Endothelial cell of umbilical vein (primary cell): ENCODE measurements around the gene SLC51B. TPM values are rescaled to one million over a fixed set of nuclear protein-coding genes. Genes with fewer than 3 reads are reported as not detected.

Experiments
- BruUV-seq: library from RNA; stranded (reverse); fragments of 400-500 nt; replicated peaks from 2 replicates; lab custom pipeline; 2021; lab: Mats Ljungman, UMichigan
- CTCF ChIA-PET: fragments of 300-600, 350-600 bp; sonication (Branson Sonifier 250); formaldehyde crosslinking; loops from one replicate; lab custom pipeline; 2021; ENCODE audit warnings: antibody characterized with exemption, inconsistent platforms; lab: Charles Lee
- POLR2A ChIA-PET: fragments of 300-600, 350-600 bp; sonication (Branson Sonifier 250); formaldehyde crosslinking; loops from one replicate; lab custom pipeline; 2021; ENCODE audit warnings: antibody characterized with exemption, inconsistent platforms; lab: Charles Lee
- DNase-seq: peaks from one replicate; pipeline ENCODE4 v3.0.0-alpha.2; 2011; ENCODE audit warnings: low read depth, low spot score
- FAIRE-seq: peaks from 2 replicates; lab custom pipeline; 2011; peaks lifted over from hg19 to GRCh38; lab: Jason Lieb, UNC
- H2AFZ ChIP-seq: 2 replicates; pipeline ENCODE4 v1.6.0; 2012; ENCODE audit warnings: low read depth, low read length, control low read depth, inconsistent platforms
- H3K27ac ChIP-seq: 2 replicates; pipeline ENCODE4 v1.5.1; 2011; ENCODE audit warnings: low read depth, mild to moderate bottlenecking, control low read depth, low read length, moderate library complexity; ENCODE audit not compliant: insufficient read depth
- H3K27me3 ChIP-seq, 2 experiments: 2 replicates each; pipeline versions ENCODE4 v1.6.0 to v1.6.1; 2011; ENCODE audit warnings: low read length in 2 of 2, mixed read lengths in 1 of 2; ENCODE audit not compliant: control insufficient read depth in 2 of 2, insufficient read depth in 2 of 2
- H3K36me3 ChIP-seq, 2 experiments: 2 replicates in 1 of 2; 3 replicates in 1 of 2; pipeline ENCODE4 v1.5.1; 2011; ENCODE audit warnings: low read length in 2 of 2, mild to moderate bottlenecking in 1 of 2, moderate library complexity in 1 of 2; ENCODE audit not compliant: control insufficient read depth in 2 of 2, insufficient read depth in 2 of 2; ENCODE audit errors: extremely low read depth in 1 of 2
- H3K4me1 ChIP-seq: 3 replicates; pipeline ENCODE4 v1.5.1; 2011; ENCODE audit warnings: mild to moderate bottlenecking, low read length; ENCODE audit not compliant: control insufficient read depth, insufficient read depth; ENCODE audit errors: extremely low read depth
- H3K4me2 ChIP-seq: 2 replicates; pipeline ENCODE4 v1.6.1; 2011; ENCODE audit warnings: low read length, control low read depth, mixed read lengths; ENCODE audit not compliant: insufficient read depth
- H3K4me3 ChIP-seq, 3 experiments: fragments of 200-600 bp in 1 of 3; sonication (generic), shearing (Covaris generic) in 1 of 3; replicated peaks in 1 of 3; 2 replicates each; pipeline ENCODE4 v1.5.1; 2011 to 2016; ENCODE audit warnings: control low read depth in 3 of 3, low read length in 3 of 3, mild to moderate bottlenecking in 2 of 3, inconsistent platforms in 1 of 3, low read depth in 1 of 3, moderate library complexity in 1 of 3; ENCODE audit not compliant: insufficient read depth in 1 of 3
- H3K79me2 ChIP-seq: 2 replicates; pipeline ENCODE4 v1.6.0; 2012; ENCODE audit warnings: low read length, inconsistent platforms; ENCODE audit not compliant: control insufficient read depth, insufficient read depth
- H3K9ac ChIP-seq: replicated peaks from 2 replicates; pipeline ENCODE3; 2011; ENCODE audit warnings: low read length, control low read depth; ENCODE audit not compliant: insufficient read depth; ENCODE audit errors: extremely low read depth
- H3K9me1 ChIP-seq: replicated peaks from 3 replicates; pipeline ENCODE4 v1.6.0; 2011; ENCODE audit warnings: mild to moderate bottlenecking, low read length; ENCODE audit not compliant: control insufficient read depth, insufficient read depth; ENCODE audit errors: extremely low read depth
- H3K9me3 ChIP-seq: replicated peaks from 2 replicates; pipeline ENCODE4 v1.5.1; 2012; ENCODE audit warnings: low read length, inconsistent platforms; ENCODE audit not compliant: control insufficient read depth, insufficient read depth
- H4K20me1 ChIP-seq: replicated peaks from 2 replicates; pipeline ENCODE3; 2011; ENCODE audit warnings: mild to moderate bottlenecking, low read length; ENCODE audit not compliant: control insufficient read depth, insufficient read depth; ENCODE audit errors: extremely low read depth
- CTCF ChIP-seq, 2 donors: IDR thresholded peaks; 1 replicate in 1 of 2; 2 replicates in 1 of 2; pipeline ENCODE4 v1.5.1; 2011; ENCODE audit warnings: low read length in 2 of 2, mild to moderate bottlenecking in 2 of 2, moderate library complexity in 2 of 2, control low read depth in 1 of 2, inconsistent platforms in 1 of 2, low read depth in 1 of 2; ENCODE audit not compliant: insufficient read depth in 1 of 2; ENCODE audit errors: extremely low read depth in 1 of 2
- EZH2 ChIP-seq: IDR thresholded peaks from 2 replicates; pipeline ENCODE4 v1.6.1; 2012; ENCODE audit warnings: borderline replicate concordance, low read depth, mild to moderate bottlenecking, moderate library complexity, low read length, inconsistent platforms; ENCODE audit not compliant: severe bottlenecking
- FOS ChIP-seq: IDR thresholded peaks from 2 replicates; pipeline ENCODE4 v1.6.1; 2011; ENCODE audit warnings: mild to moderate bottlenecking, low read length, moderate library complexity, borderline replicate concordance; ENCODE audit not compliant: insufficient read depth
- MAX ChIP-seq: IDR thresholded peaks from 2 replicates; pipeline ENCODE4 v1.6.1; 2011; ENCODE audit not compliant: insufficient read depth, insufficient read length
- MYC ChIP-seq: IDR thresholded peaks from one replicate; pipeline ENCODE4 v1.6.1; 2011; ENCODE audit warnings: mild to moderate bottlenecking, low read depth, low read length
- POLR2AphosphoS5 ChIP-seq: IDR thresholded peaks from 2 replicates; pipeline ENCODE4 v1.6.1; 2012; ENCODE audit warnings: low read depth, mild to moderate bottlenecking, control low read depth, low read length, moderate library complexity; ENCODE audit not compliant: insufficient read depth
- dilution Hi-C: fragments of 300-500 bp; cut with MboI; formaldehyde crosslinking; loops from one replicate; pipeline ENCODE4 v1.15.0; 2019; ENCODE audit warnings: low sequenced_read_pairs; ENCODE audit not compliant: extremely low pct_ligation_motif_present
- intact Hi-C: fragments of 100-400 bp; cut with micrococcal nuclease; formaldehyde crosslinking; loops from one replicate; pipeline ENCODE4 v1.10.0; 2022
- polyA plus RNA-seq, 4 experiments: library from polyadenylated mRNA; depleted of rRNA in 3 of 4; stranded (reverse) in 3 of 4; unstranded in 1 of 4; fragments of >200 nt; gene quantifications; 2 replicates each; pipeline versions ENCODE4 v1.2.1 to v1.2.3, GENCODE V29; 2011 to 2012; ENCODE audit warnings: missing spikeins in 1 of 4
- total RNA-seq: library from RNA; stranded (reverse); gene quantifications from 2 replicates; pipeline ENCODE4 v1.2.3, GENCODE V29; 2021

Gene SLC51B
- total and polyA plus RNA-seq, 2 donors (not counting 3 experiments of a cell fraction or from before 2014, with no cell fraction given) = not detected

GRCh38 chr15:65048241-65048640, 3.1 kb downstream of the SLC51B start:
- ChIA-PET POLR2A (interaction anchor here (0.7 kb wide), 1 partner anchor 546 kb away, joined by 5 read pairs; no protein-coding TSS in a partner anchor), CTCF (interaction anchor here (0.7 to 0.9 kb wide), 4 partner anchors 8 to 309 kb away, joined by 3 to 6 read pairs (median 3); no protein-coding TSS in a partner anchor)
- Histone ChIP-seq H3K9me3 (no peaks in the 10 kb centered on the region), H3K27ac (no peak overlapping the region), H3K4me2 (no peak overlapping the region), H4K20me1 (no peaks in the 10 kb centered on the region), H3K9ac (no peak overlapping the region), H3K27me3 (no peaks in the 10 kb centered on the region), H3K4me3 (no peak overlapping the region), H3K36me3 (no peaks in the 10 kb centered on the region), H3K4me1 (peaks cover 11% of the 10 kb centered on the region), H3K79me2 (no peaks in the 10 kb centered on the region), H3K9me1 (no peaks in the 10 kb centered on the region), H2AFZ (no peak overlapping the region)
- FAIRE-seq (no peak), DNase-seq (no peak)
- dilution Hi-C loops (no loop called here), intact Hi-C loops (loop anchor here (2.0 kb wide), 1 partner anchor 15 kb away; no protein-coding TSS in a partner anchor)
- TF ChIP-seq CTCF (IDR thresholded peaks at IDR 0.05; ENCODE audit: extremely low read depth in 1 of 2, insufficient read depth in 1 of 2, low read depth in 1 of 2, low read length in 2 of 2) = no peak
- TF ChIP-seq MYC = no peak
- no peak for TF ChIP-seq EZH2
- no peak for TF ChIP-seq FOS
- BruUV-seq = no TSS peak

- ChIA-PET POLR2A (no interaction called here), CTCF (interaction anchor here (0.9 to 2.6 kb wide), 3 partner anchors 12 to 52 kb away, joined by 5 to 15 read pairs (median 6); no protein-coding TSS in a partner anchor)
- Histone ChIP-seq H3K4me3 (peak overlapping the region; percentile 2 to 35 (median 22)), H3K27ac (no peak overlapping the region), H3K9me1 (no peaks in the 10 kb centered on the region), H3K4me1 (peaks cover 11% of the 10 kb centered on the region), H3K79me2 (no peaks in the 10 kb centered on the region), H3K9ac (no peak overlapping the region), H2AFZ (peak overlapping the region; percentile 40), H3K9me3 (no peaks in the 10 kb centered on the region), H3K4me2 (peak overlapping the region; percentile 61), H3K36me3 (no peaks in the 10 kb centered on the region), H3K27me3 (no peaks in the 10 kb centered on the region), H4K20me1 (no peaks in the 10 kb centered on the region)
- BruUV-seq = no TSS peak
- TF ChIP-seq CTCF (IDR thresholded peaks at IDR 0.05; ENCODE audit: extremely low read depth in 1 of 2, insufficient read depth in 1 of 2, low read depth in 1 of 2, low read length in 2 of 2) (no peak), POLR2AphosphoS5 (no peak), MAX (peak; percentile 86)
- DNase-seq = peak; percentile 92
- peak; percentile 99 for FAIRE-seq
- dilution Hi-C loops = no loop called here
- intact Hi-C loops = loop anchor here (1.0 to 2.0 kb wide), 2 partner anchors 17 to 84 kb away; partner anchors contain the start of gene PDCD7
These were observed 4.2 kb downstream of the SLC51B start for GRCh38 chr15:65049418-65049840.
